GM12878 (cell line): Measurements from ENCODE around the gene DENND6B. TPM values are rescaled to one million over a fixed set of nuclear protein-coding genes. Genes with fewer than 3 reads are reported as not detected.

ENCODE experiments used
- ATAC-seq: fragments of 200-7000 bp; cut with Tn5 transposase; 3 replicates; pipeline ENCODE4 v1.9.1; 2020; ENCODE audit warnings: mild to moderate bottlenecking, moderate library complexity
- BruUV-seq: library from RNA; stranded (reverse); fragments of 400-500 nt; replicated peaks from 2 replicates; lab custom pipeline; 2021; lab: Mats Ljungman, UMichigan
- CTCF ChIA-PET: fragments of 300-600 bp; sonication (Branson Sonifier 250); formaldehyde crosslinking; extraction: SDS; loops from one replicate; lab custom pipeline; 2021; ENCODE audit warnings: inconsistent platforms; lab: Yijun Ruan, JAX
- POLR2A ChIA-PET: fragments of 350-600 bp; formaldehyde crosslinking; extraction: SDS; loops from one replicate; lab custom pipeline; 2021; ENCODE audit warnings: inconsistent platforms; lab: Charles Lee
- RAD21 ChIA-PET: fragments of 300-600 bp; sonication (Branson Sonifier 250); formaldehyde crosslinking; loops from one replicate; lab custom pipeline; 2023; ENCODE audit warnings: antibody characterized with exemption; ENCODE audit not compliant: unreplicated experiment; lab: Charles Lee
- SMC1A ChIA-PET: fragments of 300-600 bp; sonication (Branson Sonifier 250); formaldehyde crosslinking; loops from one replicate; lab custom pipeline; 2023; ENCODE audit not compliant: unreplicated experiment, uncharacterized antibody; lab: Charles Lee
- DNase-seq: peaks from one replicate; pipeline ENCODE4 v3.0.0-alpha.2; 2011; ENCODE audit warnings: low read depth, low spot score
- FAIRE-seq: peaks from 3 replicates; lab custom pipeline; 2011; peaks lifted over from hg19 to GRCh38; lab: Jason Lieb, UNC
- H2AFZ ChIP-seq: 2 replicates; pipeline ENCODE4 v1.6.0; 2011; ENCODE audit warnings: low read depth, low read length, control low read depth; ENCODE audit not compliant: control insufficient read depth
- H3K27ac ChIP-seq: 2 replicates; pipeline ENCODE4 v1.5.1; 2011; ENCODE audit warnings: control low read depth; ENCODE audit not compliant: control insufficient read depth, insufficient read depth
- H3K27me3 ChIP-seq, 2 experiments: replicated peaks in 1 of 2; 2 replicates each; pipeline versions ENCODE4 v1.6.0 to v1.6.1; 2011; ENCODE audit warnings: low read length in 1 of 2; ENCODE audit not compliant: control insufficient read depth in 2 of 2, insufficient read depth in 2 of 2
- H3K36me3 ChIP-seq, 2 experiments: 2 replicates each; pipeline ENCODE4 v1.5.1; 2011; ENCODE audit warnings: low read length in 1 of 2; ENCODE audit not compliant: control insufficient read depth in 2 of 2, insufficient read depth in 2 of 2
- H3K4me1 ChIP-seq: 2 replicates; pipeline ENCODE4 v1.6.1; 2011; ENCODE audit warnings: mild to moderate bottlenecking, low read length, moderate library complexity, mixed read lengths; ENCODE audit not compliant: control insufficient read depth, insufficient read depth
- H3K4me2 ChIP-seq: 2 replicates; pipeline ENCODE4 v1.6.0; 2011; ENCODE audit warnings: control low read depth; ENCODE audit not compliant: control insufficient read depth, insufficient read depth
- H3K4me3 ChIP-seq: fragments of 200-600 bp; sonication (generic); 2 replicates; pipeline ENCODE4 v1.5.1; 2016
- H3K79me2 ChIP-seq: 2 replicates; pipeline ENCODE4 v1.6.0; 2011; ENCODE audit warnings: low read length; ENCODE audit not compliant: control insufficient read depth, insufficient read depth
- H3K9ac ChIP-seq: 2 replicates; pipeline ENCODE4 v1.8.0; 2011; ENCODE audit warnings: low read length, control low read depth, mixed read lengths; ENCODE audit not compliant: control insufficient read depth, insufficient read depth
- H3K9me3 ChIP-seq: replicated peaks from 3 replicates; pipeline ENCODE4 v1.5.1; 2011; ENCODE audit warnings: mild to moderate bottlenecking, low read length; ENCODE audit not compliant: control insufficient read depth, insufficient read depth
- H4K20me1 ChIP-seq: 2 replicates; pipeline ENCODE4 v1.6.0; 2011; ENCODE audit not compliant: control insufficient read depth, insufficient read depth
- ASH2L ChIP-seq: fragments of 300-600, 200-600 bp; sonication (generic); IDR thresholded peaks from 2 replicates; pipeline ENCODE4 v1.6.1; 2017; ENCODE audit warnings: low read depth, mild to moderate bottlenecking, borderline replicate concordance
- CBFB ChIP-seq: IDR thresholded peaks from 2 replicates; pipeline ENCODE4 v1.6.1; 2016; ENCODE audit warnings: antibody characterized with exemption, low read depth
- CBX5 ChIP-seq: sonication (generic); IDR thresholded peaks from 2 replicates; pipeline ENCODE4 v1.6.1; 2016; ENCODE audit warnings: low read depth, moderate library complexity, mild to moderate bottlenecking, inconsistent platforms
- CHD1 ChIP-seq: IDR thresholded peaks from 2 replicates; pipeline ENCODE4 v1.6.1; 2012; ENCODE audit warnings: low read depth, low read length, improper control_type of control experiment
- CHD2 ChIP-seq: IDR thresholded peaks from 2 replicates; pipeline ENCODE4 v1.6.1; 2011; ENCODE audit warnings: low read depth, low read length, improper control_type of control experiment, borderline replicate concordance
- CHD4 ChIP-seq: fragments of 200-600 bp; sonication (generic); IDR thresholded peaks from 2 replicates; pipeline ENCODE4 v1.6.1; 2016; ENCODE audit warnings: mild to moderate bottlenecking
- DPF2 ChIP-seq: fragments of 450-650 bp; IDR thresholded peaks from 2 replicates; pipeline ENCODE4 v1.6.1; 2017; ENCODE audit warnings: mild to moderate bottlenecking
- EED ChIP-seq: sonication (generic); IDR thresholded peaks from 2 replicates; pipeline ENCODE4 v1.6.1; 2016; ENCODE audit warnings: antibody characterized with exemption, low read depth
- MTA2 ChIP-seq: fragments of 450-650 bp; IDR thresholded peaks from 2 replicates; pipeline ENCODE4 v1.6.1; 2016; ENCODE audit warnings: low read depth, mild to moderate bottlenecking, moderate library complexity
- NFIC ChIP-seq: IDR thresholded peaks from 2 replicates; pipeline ENCODE4 v1.6.1; 2012; ENCODE audit warnings: low read depth, mild to moderate bottlenecking, inconsistent platforms, low read length, moderate library complexity
- NFYB ChIP-seq: IDR thresholded peaks from 2 replicates; pipeline ENCODE4 v1.6.1; 2011; ENCODE audit warnings: low read depth, mild to moderate bottlenecking, low read length, improper control_type of control experiment, moderate library complexity; ENCODE audit not compliant: insufficient read depth
- RAD21 ChIP-seq: IDR thresholded peaks from 2 replicates; pipeline ENCODE4 v1.6.1; 2011; ENCODE audit warnings: mild to moderate bottlenecking, low read depth, low read length, moderate library complexity; ENCODE audit not compliant: insufficient read depth
- RAD51 ChIP-seq: fragments of 450-650 bp; IDR thresholded peaks from 2 replicates; pipeline ENCODE4 v1.6.1; 2016; ENCODE audit warnings: moderate library complexity, mild to moderate bottlenecking, inconsistent platforms
- SIN3A ChIP-seq: IDR thresholded peaks from 2 replicates; pipeline ENCODE4 v1.6.1; 2012; ENCODE audit warnings: low read depth, low read length, improper control_type of control experiment
- SMC3 ChIP-seq: IDR thresholded peaks from 2 replicates; pipeline ENCODE4 v1.6.1; 2011; ENCODE audit warnings: low read length, improper control_type of control experiment, borderline replicate concordance
- SREBF2 ChIP-seq: IDR thresholded peaks from 2 replicates; pipeline ENCODE4 v1.6.1; 2012; ENCODE audit warnings: mild to moderate bottlenecking, low read length
- TCF7 ChIP-seq: IDR thresholded peaks from 2 replicates; pipeline ENCODE4 v1.6.1; 2014; ENCODE audit warnings: antibody characterized with exemption, borderline replicate concordance
- WGBS: methylation state at CpG from one replicate; pipeline ENCODE4 v1.1.6; 2016; ENCODE audit warnings: low lambda C conversion rate; ENCODE audit not compliant: insufficient replicate concordance, insufficient coverage; ENCODE audit errors: missing lambda C conversion rate; 5-methylcytosine and 5-hydroxymethylcytosine counted together
- in situ Hi-C: fragments of 300-500 bp; cut with MboI; formaldehyde crosslinking; loops from 9 replicates; pipeline ENCODE4 v1.14.3; 2018; ENCODE audit warnings: mixed read lengths
- intact Hi-C: fragments of 100-400 bp; cut with micrococcal nuclease; formaldehyde crosslinking; loops from one replicate; pipeline ENCODE4 v1.14.2; 2022; ENCODE audit not compliant: unreplicated experiment
- polyA plus RNA-seq, 11 experiments: library from polyadenylated mRNA; depleted of rRNA in 4 of 11; unstranded in 6 of 11; stranded (reverse) in 5 of 11; fragments of >200 nt; fragmentation: Nextera tagmentation in 4 of 11; fragmentation: Illumina TruSeq in 1 of 11; extraction: Ambion mirVana in 4 of 11; extraction: Trizol in 1 of 11; gene quantifications; 1 replicate in 1 of 11; 2 replicates in 10 of 11; pipeline versions ENCODE4 v1.2.1 to v1.2.3, GENCODE V29; 2011 to 2016; ENCODE audit warnings: inconsistent platforms in 2 of 11, missing spikeins in 2 of 11, low read depth in 1 of 11
- total RNA-seq, 4 experiments: library from RNA; depleted of rRNA in 3 of 4; stranded (reverse); fragments of >200 nt in 3 of 4; fragmentation: Illumina TruSeq in 1 of 4; extraction: Trizol in 1 of 4; gene quantifications; 2 replicates each; pipeline versions ENCODE4 v1.2.1 to v1.2.3, GENCODE V29; 2013 to 2021
- TF ChIP-seq, protein P1 (sequence below): fragments of 450-650 bp; IDR thresholded peaks from 2 replicates; pipeline ENCODE4 v1.6.1; 2014; ENCODE audit warnings: mild to moderate bottlenecking

DENND6B gene
- total and polyA plus RNA-seq, 10 of the 15 experiments (the other 5 are each of a cell fraction or from before 2014, with no cell fraction given) = 0.72 to 11.3 (median 6.2) TPM

- Histone ChIP-seq H2AFZ (no peak overlapping the region), H3K4me3 (no peak overlapping the region), H3K9ac (no peak overlapping the region), H4K20me1 (no peaks in the 10 kb centered on the region), H3K27ac (no peak overlapping the region), H3K79me2 (no peaks in the 10 kb centered on the region), H3K4me2 (no peak overlapping the region), H3K4me1 (peaks cover 22% of the 10 kb centered on the region), H3K36me3 (no peaks in the 10 kb centered on the region), H3K9me3 (no peaks in the 10 kb centered on the region), H3K27me3 (no peaks in the 10 kb centered on the region)
- DNase-seq = no peak
- POLR2A ChIA-PET = interaction anchor here (0.7 kb wide), 1 partner anchor 260 kb away, joined by 3 read pairs; no protein-coding TSS in a partner anchor
- ATAC-seq = no peak
- WGBS = 95% methylated on average over 22 of the region's 37 CpGs
- TF ChIP-seq CHD2 = no peak
- no peak for TF ChIP-seq NFYB
- CTCF ChIA-PET = no interaction called here
- RAD21 ChIA-PET = no interaction called here
- BruUV-seq = no TSS peak
- SMC1A ChIA-PET = no interaction called here
- in situ Hi-C loops (no loop called here), intact Hi-C loops (no loop called here)
- FAIRE-seq = no peak
These were observed 59.8 kb downstream of the DENND6B start for GRCh38 chr22:50266994-50267393.

GRCh38 chr22:50264946-50265669, 61.7 kb downstream of the DENND6B start:
- FAIRE-seq = no peak

More at GRCh38 chr22:50264946-50265669, 61.7 kb downstream of the DENND6B start:
- H3K27me3 ChIP-seq = no peaks in the 10 kb centered on the region
- no TSS peak for BruUV-seq
- ChIA-PET SMC1A (interaction anchor here (0.6 kb wide), 1 partner anchor 30 kb away, joined by 3 read pairs; no protein-coding TSS in a partner anchor), POLR2A (no interaction called here), CTCF (no interaction called here), RAD21 (no interaction called here)
- TF ChIP-seq CHD1 (no peak), CBFB (no peak), EED (no peak), RAD21 (no peak), CBX5 (no peak), RAD51 (no peak), SIN3A (no peak), TCF7 (no peak), MTA2 (no peak), NFIC (no peak), CHD4 (no peak), SMC3 (no peak), DPF2 (no peak), ASH2L (no peak), SREBF2 (no peak)
- TF ChIP-seq, protein P1, sequence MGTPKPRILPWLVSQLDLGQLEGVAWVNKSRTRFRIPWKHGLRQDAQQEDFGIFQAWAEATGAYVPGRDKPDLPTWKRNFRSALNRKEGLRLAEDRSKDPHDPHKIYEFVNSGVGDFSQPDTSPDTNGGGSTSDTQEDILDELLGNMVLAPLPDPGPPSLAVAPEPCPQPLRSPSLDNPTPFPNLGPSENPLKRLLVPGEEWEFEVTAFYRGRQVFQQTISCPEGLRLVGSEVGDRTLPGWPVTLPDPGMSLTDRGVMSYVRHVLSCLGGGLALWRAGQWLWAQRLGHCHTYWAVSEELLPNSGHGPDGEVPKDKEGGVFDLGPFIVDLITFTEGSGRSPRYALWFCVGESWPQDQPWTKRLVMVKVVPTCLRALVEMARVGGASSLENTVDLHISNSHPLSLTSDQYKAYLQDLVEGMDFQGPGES = no peak
- H3K79me2 ChIP-seq = peaks cover 8% of the 10 kb centered on the region
- no peak overlapping the region for H3K4me3 ChIP-seq
- no peak overlapping the region for H2AFZ ChIP-seq
- H4K20me1 ChIP-seq = no peaks in the 10 kb centered on the region
- H3K36me3 ChIP-seq = no peaks in the 10 kb centered on the region
- no peak overlapping the region for H3K9ac ChIP-seq
- H3K9me3 ChIP-seq = no peaks in the 10 kb centered on the region
- no peak for ATAC-seq
- peaks cover 14% of the 10 kb centered on the region for H3K4me1 ChIP-seq
- no peak for DNase-seq
- intact Hi-C loops = no loop called here
- no peak overlapping the region for H3K27ac ChIP-seq
- WGBS = 79% methylated on average over 15 of the region's 15 CpGs
- no peak overlapping the region for H3K4me2 ChIP-seq
- in situ Hi-C loops = no loop called here
